CD4-positive, alpha-beta T cell treated with Interleukin-15 for 4 hours (primary cell): ENCODE measurements around the gene CYP27A1.
"Not testable (repeated sequence)": the region's sequence is repeated elsewhere in the genome, so short reads cannot be mapped to it uniquely, and the experiment has no call there.

Experiments used
- DNase-seq: peaks from one replicate; pipeline ENCODE4 v3.0.0-alpha.2; 2020; ENCODE audit warnings: low spot score

Gene CYP27A1

DNA sequence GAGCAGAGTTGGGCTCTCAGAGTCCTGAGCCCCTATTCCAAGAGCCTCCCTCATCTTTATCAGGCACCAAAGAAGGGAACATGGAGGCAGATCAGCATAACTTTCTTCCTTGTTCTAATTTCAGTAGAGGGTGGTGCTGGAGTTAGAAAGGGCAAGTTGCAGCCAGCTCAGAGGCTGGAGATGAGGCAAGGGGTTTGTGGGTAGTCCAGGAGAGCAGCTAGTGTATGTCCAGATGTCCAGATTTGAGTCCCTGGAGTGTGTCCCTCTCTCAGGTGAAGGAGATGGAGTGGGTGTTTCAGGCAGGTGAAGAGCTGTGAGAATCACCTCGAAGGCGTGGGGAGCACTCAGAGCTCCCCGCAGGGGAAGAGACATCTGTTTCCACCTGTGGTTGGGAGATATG lies 50.1 kb downstream of the CYP27A1 start:
- DNase-seq = no peak

DNA sequence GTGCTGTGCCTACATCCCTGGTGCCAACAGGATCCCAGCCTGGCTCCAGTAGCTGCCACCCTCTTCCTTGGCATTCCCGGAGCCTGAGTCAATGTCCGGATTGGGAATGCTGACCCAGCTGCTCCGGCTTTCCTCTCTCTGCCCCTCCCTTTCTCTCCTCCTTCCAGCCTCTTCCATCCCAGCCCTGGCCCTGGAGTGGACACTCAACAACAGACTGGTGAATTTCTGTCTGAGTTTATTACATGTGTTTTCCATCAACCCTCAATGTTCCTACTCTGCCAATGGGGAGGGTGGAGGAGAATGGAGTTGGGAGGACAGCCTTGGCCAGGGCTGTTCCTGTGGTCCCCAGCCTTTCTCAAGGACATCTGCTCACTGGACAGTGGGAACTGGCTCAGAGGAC lies 50.6 kb downstream of the CYP27A1 start:
- no peak for DNase-seq

DNA sequence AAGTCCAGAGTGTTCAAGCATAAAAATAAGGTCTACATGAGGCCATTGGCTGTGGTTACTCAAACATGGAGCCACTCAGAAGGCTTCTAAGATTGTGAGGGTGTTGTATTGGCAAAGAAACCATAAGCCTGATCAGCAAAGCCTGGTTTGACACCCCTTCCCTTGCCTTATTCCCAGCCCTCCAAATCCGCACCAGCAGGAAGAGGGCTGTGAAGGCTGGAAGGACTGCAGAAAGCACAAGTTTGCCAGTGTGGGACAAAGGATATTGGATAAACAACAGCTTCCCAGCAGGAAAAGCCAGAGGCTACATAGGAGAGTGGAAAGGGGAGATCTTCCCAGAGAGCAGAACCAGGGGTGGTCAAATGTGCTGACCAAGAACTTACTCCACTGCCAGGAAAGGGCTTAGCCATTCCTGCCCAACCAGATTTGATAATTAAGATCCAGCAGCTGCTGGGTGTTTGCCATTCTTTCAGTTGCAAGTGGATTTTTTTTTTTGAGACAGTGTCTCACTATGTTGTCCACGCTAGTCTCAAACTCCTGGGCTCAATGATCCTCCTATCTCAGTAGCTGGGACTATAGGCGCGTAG lies 51.2 kb downstream of the CYP27A1 start:
- no peak for DNase-seq

DNA sequence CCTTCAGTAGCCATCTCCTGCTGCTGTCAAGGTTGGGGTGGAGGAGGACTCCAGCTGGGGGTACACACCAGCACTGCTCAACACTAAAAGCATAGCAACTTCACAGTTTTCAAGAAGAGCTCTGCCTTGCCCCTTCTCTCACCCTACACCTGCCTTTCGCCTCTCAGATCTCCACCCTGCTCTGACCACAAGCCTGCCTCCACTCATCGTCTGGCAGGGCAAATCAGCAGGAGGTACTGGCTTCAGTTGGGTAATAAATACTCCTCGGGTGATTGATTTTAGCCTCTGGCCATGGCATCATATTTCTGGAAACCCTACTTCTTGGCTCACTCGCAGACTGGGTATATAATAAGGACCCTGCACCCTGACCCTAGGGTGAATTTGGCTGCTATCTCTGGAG lies 52.7 kb downstream of the CYP27A1 start:
- no peak for DNase-seq

DNA sequence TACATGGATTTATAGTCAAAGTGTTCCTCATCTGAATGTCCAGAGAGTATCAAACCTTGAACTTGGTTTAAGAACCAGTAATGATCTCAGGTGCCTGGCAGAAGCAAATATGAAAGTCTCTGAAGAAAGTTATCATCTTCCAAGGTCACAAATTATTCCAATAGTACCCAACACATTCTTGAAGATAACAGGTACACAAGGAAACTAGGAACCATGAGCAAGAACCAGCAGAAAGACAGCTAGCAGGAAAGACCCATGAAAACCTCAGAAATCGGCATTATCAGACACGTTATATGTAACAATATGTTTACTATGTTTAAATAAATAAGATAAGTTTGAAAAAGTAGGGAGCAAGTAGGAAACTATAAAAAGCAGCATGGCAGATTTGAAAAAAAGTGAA lies 55.5 kb downstream of the CYP27A1 start:
- no peak for DNase-seq

DNA sequence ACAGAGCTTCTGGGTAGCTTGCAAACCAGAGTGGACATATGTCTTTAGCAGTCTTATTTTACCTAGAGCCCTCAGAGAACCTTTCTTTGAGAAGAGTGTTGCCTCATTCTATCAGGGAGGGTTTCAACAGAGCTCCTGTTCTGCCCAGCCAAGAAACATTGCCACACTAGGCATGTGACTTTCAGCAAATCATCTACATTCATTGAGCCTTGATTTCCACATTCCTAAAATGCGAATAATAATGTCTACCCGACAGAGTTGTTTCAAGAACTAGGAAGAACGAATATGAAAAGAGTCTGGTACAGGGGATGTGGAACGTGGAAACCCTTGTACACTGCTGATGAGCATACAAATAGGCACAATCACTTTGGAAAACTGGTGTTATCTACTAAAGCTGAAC lies 57.5 kb downstream of the CYP27A1 start:
- no peak for DNase-seq

DNA sequence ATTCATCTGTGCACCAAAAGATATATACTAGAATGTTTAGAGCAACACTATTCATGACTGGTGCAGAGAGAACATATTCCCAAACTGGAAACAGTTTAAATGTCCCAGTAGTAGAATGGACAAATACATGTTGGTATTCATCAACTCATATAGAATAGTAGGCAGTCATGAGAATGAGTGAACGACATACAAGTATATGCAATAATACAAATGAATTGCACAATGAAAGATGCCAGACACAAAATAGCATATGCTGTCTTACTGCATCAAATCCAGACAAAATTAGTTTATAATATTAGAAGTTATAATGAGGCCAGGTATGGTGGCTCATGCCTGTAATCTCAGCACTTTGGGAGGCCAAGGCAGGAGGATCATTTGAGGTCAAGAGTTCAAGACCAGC lies 57.9 kb downstream of the CYP27A1 start:
- DNase-seq = no peak

DNA sequence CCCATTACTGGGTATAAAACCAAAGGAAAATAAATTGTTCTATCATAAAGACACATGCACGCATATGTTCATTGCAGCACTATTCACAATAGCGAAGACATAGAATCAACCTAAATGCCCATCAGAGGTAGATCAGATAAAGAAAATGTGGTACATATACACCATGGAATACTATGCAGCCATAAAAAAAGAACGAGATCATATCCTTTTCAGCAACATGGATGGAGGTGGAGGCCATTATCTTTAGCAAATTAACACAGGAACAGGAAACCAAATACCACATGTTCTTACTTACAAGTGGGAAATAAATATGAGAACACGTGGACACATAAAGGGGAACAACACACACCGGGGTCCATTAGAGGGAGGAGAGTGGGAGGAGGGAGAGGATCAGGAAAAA lies 62.4 kb downstream of the CYP27A1 start:
- DNase-seq = not testable (repeated sequence)

DNA sequence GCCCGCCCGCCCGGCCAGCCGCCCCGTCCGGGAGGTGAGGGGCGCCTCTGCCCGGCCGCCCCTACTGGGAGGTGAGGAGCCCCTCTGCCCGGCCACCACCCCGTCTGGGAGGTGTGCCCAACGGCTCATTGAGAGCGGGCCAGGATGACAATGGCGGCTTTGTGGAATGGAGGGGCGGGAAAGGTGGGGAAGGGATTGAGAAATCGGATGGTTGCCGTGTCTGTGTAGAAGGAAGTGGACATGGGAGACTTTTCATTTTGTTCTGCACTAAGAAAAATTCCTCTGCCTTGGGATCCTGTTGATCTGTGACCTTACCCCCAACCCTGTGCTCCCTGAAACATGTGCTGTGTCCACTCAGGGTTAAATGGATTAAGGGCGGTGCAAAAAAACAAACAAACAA lies 65.0 kb downstream of the CYP27A1 start:
- DNase-seq = not testable (repeated sequence)

DNA sequence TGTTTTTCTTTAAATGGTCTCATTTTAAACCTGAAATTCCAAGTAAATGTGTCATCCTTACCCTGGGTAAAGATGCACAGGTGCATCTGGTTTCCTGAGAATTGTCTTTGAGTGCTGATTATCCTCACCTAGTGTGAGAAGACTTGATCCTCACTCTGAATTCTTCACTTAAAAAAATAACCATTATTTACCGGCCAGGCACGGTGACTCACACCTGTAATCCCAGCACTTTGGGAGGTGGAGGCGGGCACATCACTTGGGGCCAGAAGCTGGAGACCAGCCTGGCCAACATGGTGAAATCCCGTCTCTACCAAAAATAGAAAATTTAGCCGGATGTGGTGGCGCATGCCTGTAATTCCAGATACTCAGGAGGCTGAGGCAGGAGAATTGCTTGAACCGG lies 67.8 kb downstream of the CYP27A1 start:
- no peak for DNase-seq

DNA sequence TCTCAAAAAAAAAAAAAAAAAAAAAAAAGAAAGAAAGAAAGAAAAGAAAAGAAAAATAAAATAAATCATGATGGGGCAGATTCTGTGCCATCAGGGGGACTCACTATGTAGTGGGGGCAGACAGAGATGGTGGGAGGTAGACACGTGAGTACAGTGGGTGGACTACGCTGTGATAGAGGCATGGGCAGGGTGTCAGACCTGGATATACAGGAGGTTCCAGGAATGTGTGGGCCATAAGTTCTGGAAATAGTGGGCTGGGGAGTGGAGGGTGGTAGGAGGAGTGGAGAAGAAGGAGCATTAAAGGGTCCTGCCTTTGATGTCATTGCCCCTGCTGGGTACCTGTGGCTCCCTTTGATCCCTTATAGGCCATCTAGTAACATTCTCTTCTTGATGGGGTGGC lies 68.8 kb downstream of the CYP27A1 start:
- no peak for DNase-seq

DNA sequence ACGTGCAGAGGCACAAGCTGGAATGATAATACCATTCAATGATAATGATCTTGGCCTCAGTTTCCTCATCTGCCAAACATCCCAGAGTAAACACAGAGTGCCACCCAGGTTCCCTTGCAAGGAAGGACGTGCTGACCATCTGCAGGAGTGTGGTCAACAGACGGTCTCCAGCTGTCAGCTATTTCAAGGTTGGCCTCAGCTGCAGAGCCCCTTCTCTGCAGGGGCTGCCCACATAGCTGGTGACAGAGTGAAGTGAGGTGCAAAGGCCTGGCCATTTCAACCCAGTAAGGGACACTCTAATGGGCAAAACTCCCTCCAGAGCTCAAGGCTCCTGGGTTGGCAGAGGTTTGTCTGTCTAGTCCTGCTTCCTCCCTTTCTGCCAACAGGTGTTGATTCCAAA lies 69.3 kb downstream of the CYP27A1 start:
- DNase-seq = no peak

DNA sequence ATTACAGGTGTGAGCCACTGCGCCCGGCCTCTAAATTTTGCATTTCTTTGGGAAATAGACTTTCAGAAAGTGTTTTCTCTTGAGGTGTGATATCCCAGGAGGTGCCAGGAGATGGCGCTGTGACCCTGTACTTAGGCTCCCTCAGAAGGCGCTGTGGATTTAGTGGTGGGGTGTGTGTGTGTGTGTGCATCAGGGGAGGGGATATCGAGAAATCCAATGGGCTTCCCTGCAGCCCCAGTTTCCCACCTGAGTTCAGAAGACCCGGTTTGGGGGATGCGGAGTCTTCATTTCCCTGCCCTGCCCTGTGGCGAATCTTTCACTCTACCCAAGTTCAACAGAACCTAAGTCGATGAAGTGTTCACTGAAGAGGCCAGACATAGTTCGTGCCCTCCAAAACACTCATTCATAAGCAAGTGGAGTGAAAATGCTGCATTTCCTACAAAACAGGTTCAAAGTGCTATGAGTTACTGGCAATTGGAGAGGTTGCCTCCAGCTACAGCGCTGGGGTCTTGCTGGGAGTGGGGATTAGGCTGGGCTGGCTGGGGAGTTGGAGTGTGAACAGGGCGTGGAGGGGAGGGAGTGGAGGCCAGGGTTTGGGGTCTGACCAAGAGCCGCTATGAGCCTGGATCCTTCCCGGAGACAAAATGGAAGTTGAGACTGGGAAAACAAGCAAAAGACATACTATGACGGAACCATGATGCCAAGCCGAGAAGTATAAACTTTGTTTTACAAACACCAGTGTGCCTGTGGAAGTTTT lies 71.1 kb downstream of the CYP27A1 start:
- DNase-seq = peak; percentile 71

DNA sequence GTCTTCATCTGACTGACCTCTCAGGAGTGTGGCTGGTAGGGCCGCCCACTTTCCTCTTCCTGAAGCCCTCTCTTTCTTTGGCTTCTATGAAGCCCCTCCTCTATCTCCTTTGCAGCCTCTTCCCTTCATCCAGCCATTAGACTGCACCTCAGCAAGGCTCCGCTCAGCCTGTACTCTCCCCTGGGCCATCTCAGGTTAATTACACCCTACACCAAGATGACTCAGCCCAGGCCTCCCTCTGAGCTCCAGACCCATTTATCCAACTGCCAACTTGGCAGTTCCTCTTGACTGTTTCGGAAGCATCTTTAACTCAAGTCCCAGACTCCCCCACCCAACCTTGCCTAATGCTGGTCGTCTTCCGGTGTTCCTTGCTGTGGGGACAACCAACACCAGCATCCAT lies 71.8 kb downstream of the CYP27A1 start:
- DNase-seq = no peak

DNA sequence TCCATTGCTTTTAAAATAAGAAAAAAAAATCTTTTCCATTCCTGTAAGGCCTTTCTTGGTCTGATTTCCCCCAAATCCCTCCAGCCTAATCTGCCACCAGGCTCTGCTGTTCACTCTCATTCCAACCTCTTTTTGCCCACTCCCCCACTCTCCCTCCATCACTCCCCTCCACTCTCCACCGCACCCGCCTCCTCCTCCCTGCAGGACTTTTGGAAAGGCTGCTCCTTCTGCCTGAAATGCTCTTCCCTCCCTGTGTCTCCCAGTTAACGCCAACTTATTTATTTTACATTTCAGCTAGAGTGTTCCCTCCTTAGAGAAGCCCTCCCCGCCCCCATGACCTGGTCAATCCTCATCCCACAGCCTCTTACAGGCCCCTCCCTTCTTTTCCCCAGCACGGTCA lies 72.9 kb downstream of the CYP27A1 start:
- no peak for DNase-seq

DNA sequence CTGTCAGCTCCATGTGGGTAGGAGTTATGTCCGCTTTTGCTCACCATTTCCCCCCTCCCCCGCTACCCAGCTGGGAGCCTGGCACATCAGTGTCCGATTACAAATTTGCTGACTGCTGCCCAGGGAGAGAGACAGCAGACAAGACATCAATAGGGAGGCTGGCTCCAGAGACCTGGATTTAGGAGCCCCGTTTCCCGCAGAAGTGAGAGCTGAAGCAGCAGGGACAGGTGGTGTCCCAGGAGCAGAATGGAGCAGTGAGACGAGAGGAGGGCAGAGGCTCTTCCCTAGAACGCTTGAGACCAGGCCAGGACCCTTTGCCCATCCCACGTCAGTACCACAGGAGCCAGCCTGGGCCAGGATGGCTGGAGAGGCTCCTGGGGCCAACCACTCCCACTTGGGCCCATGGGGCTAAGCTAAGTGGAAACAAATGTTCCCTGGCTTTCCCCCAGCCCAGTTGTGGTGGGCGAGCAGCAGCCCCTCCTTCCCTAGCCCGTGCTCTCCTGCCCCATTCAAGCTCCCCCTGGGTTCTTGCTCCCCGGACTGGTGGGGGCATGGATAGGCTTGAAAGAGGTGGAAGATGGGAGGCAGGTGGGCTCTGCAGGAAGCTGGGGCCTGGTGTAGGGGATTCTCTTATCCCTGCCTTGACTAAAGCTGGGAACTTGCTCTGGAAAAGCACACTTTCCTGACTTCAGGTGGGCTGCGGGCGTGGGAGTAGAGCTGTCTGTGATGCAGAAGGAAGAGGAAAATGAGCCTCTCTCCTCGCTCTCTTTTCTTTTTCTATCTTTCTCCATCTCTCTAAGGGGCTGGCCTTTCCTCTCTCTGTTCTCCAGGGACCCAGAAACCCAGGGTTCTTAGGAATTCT lies 73.6 kb downstream of the CYP27A1 start:
- DNase-seq = no peak

DNA sequence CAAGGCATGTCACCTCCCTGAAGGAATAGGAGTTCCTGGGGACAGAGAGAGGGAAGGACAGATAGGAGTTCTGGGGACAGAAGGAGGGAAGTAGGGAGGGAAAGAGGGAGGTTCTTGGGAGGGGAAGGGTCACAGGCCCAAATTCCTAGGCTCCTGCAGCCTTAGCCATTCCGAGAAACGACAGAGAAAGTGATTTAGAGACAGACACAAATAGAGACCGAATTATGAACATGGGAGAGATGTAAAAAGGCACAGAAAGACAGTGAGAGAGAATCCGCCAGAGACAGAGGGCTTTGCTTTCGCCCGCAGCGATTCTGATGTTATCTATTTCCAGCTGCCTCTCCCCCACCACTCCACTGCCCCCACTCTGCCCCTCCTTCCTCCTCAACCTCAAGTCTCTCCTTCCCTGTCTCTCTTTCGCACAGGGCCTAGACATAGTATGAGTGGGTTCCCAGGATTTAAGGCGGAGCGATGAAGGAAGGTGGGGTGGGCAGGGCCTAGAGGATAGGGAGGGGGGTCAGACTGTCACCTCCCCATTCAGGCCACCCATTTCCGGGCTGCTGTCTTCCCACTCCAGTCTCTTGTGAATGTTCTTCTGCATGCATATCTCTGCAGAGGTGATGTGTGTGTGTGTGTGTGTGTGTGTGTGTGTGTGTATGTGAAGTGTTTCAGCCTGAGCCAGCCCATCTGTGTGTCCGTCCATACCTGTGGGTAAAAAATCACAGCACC lies 74.4 kb downstream of the CYP27A1 start:
- DNase-seq = no peak

DNA sequence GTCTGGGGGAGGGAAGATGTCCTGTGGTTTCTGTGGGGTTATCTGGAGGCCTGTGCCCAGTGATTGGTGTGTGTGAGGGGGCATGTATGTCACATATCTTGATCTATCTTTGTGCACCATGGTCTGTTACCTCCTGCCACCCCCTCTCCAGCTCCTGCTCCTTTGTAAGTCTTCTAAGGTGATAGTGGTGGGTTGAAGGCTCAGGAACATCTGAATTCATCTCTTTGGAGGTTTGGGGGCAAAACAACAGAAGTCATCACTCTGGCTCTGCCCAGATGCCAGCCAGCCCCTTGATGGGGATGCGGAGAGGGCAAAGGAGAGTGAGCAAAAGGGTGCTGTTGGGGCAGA lies 74.9 kb downstream of the CYP27A1 start:
- no peak for DNase-seq

DNA sequence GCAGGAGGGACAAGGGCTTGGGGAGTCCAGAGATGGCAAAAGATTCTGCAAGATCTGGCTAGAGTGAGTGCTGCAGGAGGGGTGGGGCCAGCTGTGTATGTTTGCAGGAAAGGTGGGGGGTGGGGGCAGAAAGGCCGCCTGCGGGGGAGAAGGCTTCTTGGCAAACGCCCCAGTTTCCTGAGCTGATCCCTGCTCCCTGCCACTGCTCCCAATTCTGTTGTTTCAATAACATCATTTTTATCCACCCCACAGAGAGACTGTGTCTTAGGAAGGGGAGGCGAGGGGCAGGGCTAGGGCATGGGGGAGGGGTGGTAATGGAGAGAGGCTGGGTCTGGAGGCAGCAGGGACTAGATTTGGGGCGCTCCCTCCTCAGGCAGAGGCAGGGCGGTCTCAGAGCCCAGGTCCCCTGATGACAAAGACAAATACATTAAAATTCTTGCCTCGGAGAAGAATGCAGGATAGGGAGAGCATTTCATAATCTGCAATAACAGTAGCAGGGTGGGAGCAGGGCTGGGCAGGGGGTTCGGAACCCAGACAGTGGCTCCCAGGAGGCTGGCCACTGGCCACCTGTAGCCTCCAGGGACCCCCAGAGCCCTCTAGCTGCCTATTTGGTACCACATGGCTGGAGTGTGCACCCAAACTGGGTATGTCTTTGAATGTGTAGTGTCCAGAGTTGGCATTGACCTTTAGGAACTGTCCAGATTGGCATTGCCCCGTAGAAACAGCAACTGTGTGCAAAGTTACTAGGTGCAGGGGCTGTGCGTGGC lies 75.6 kb downstream of the CYP27A1 start:
- no peak for DNase-seq

DNA sequence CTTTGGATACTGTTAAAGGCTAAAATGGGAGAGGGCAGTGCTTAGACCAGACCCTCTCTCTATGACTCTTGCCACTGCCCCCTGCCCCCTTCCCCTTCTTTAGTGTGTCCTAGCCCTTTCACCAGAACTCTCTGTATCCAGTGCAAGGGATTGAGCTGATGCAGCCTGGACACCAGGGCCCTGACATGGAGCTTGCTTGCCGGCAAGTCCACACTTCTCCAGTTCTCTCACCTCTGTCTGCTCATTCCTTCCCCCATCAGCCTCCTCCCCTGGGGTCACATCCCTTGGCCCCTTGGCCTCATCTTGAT lies 76.1 kb downstream of the CYP27A1 start:
- DNase-seq = no peak

DNA sequence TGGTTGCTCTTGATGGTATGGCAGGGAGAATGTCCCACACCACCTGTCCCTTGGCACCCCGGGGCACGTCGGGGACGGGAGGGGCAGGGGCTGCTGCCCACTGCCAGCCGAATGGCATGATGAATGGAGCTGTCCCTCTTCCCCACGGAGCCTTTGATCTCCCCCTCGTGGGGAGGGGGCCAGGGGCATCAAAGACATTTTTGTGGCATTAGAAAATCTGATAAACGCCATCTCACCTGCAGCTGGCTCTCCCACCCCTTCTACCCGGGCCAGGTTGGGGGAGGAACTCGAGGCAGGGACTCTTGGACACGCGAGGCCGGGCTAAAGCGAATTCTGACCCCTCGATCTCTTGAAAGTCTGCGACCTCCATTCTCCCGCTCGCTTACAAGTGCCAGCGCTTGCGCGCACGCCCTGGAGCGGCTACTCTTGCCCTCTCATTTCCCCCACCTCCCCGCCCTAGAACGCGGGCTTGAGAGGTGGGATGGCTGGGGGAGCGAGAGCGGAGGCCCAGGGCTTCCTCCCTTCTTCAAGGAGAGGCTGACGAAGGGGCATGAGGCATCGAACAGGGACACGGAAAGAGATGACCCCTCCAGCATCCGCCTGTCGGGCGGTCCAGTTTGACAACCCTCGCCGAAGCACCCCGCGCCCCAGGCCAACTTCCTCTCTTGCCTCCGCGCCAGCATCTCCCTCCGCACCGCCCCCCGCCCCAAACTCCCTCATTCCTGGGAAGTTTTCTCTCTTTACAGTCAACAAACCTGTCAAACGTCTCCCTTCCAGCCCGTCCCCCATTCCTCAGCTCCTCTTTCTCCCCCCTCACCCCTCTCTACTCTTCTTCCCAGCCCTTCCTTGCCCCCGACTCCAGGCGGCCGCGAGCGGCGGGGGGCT lies 77.0 kb downstream of the CYP27A1 start:
- DNase-seq = no peak
